Activated naive CD4-positive, alpha-beta T cell treated with anti-CD3 and anti-CD28 coated beads, Interleukin-2, amount 50 U/mL, for 24 hours (primary cell): ENCODE measurements around the gene PDE7B.

Source experiments
- H3K27ac Mint-ChIP-seq: one replicate; pipeline ENCODE4 v1.8.0; 2021; ENCODE audit warnings: mild to moderate bottlenecking, mixed read lengths
- H3K27me3 Mint-ChIP-seq: one replicate; pipeline ENCODE4 v1.8.0; 2021; ENCODE audit warnings: mixed read lengths
- H3K36me3 Mint-ChIP-seq: one replicate; pipeline ENCODE4 v1.8.0; 2021; ENCODE audit warnings: mixed read lengths
- H3K4me1 Mint-ChIP-seq: one replicate; pipeline ENCODE4 v1.8.0; 2021; ENCODE audit warnings: mixed read lengths
- H3K4me3 Mint-ChIP-seq: one replicate; pipeline ENCODE4 v1.8.0; 2021; ENCODE audit warnings: mild to moderate bottlenecking, mixed read lengths
- H3K9me3 Mint-ChIP-seq: one replicate; pipeline ENCODE4 v1.8.0; 2021; ENCODE audit warnings: mixed read lengths

The PDE7B gene

DNA sequence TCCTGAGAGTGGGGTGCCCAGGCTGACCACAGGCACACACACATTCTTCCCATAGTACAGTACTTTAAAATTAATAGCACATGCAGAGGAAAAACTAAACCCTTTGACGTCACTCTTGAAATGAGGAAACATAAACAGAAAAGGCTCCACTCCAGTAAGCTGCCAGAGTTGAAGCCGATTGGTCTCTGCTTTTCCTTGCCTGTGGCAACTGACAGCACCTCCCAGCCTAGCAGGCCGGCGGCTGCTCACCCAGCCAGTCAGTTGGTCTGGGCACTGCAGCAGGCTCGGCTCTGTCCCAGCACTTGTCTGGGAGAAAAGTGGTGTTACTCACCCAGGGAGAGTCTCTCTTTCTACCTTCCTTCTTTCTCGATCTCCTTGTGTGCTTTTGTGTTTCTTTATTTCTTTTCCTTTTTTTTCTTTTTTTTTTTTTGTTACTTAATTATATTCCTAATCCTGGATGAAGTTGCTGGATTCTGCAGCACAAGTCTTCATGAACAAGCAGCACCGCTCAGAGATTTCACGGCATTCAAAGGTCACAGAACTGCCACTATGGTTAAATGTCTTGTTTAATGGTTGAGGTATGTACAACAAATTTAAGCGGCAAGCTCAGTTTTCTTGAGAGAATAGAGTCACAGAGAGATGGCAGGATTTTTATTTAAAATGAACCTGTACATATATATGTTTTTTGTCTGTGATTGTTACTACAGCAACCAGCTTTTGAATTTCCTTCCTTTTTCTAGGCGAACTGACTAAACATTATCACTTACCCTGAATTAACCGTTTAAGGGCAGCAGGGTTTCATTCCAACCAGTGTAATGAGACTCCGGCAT is at the start of gene PDE7B:
TSS of gene PDE7B (plus strand) at position 260 of the 830 bp plus-strand sequence.
- Mint-ChIP-seq H3K27ac (no peak within 1 kb of the TSS), H3K4me1 (peaks cover 27% of the 10 kb centered on the region), H3K27me3 (no peaks in the 10 kb centered on the region), H3K36me3 (no peaks in the 10 kb centered on the region), H3K4me3 (peak within 1 kb of the TSS; percentile 81), H3K9me3 (no peaks in the 10 kb centered on the region)

DNA sequence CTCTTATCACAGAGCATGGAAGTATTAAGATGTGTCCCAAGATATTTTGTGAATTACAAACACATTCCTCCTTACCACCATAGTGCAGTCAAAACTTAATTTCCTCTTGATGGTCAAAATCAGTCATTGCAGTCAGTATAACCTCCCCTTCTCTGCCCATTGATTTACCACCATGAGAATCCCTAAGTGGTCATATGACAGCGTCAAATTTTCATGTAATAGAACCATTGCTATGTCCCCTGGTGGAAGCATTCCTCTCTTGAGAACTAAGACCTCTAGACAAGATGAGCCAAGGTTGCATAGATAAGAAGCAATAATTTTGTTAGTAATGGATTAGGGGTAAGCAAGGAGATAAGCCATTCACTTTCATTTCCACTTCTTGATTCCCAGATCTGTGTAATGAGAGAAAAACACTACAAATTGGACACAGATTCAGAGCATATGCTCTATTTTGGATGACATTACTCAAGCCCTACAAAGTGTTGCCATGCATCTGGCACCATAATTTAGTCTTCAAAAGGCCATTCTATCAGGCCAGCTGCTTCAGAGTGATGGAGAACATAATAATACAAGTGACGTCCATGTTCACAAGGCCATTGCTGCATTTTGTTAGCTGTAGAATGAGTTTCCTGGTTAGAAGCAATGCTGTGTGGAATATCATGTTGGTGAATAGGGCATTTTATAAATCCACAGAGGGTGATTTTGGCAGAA is 49.6 kb upstream of the PDE7B start:
- Mint-ChIP-seq H3K27me3 (no peaks in the 10 kb centered on the region), H3K36me3 (no peaks in the 10 kb centered on the region), H3K9me3 (no peaks in the 10 kb centered on the region), H3K4me1 (peaks cover 4% of the 10 kb centered on the region), H3K4me3 (no peak overlapping the region), H3K27ac (no peak overlapping the region)

DNA sequence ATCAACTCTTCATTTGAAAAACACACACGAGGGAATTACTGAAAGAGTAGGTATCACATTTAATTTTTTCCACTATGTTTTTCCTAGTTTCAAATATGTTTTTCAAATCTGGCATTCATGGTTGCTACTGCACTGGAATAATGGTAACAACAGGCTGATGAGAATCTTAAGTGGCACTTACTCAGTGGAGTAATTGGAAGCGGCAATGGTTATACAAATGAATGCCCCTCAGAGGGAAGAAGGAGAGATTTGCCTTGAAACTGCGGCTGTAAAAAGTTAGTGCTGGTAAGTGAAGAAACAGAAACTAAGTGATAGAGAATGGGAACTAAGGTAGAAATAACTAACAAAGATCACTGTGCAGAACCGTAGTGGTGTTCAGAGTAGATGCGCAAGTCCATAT is 41.0 kb upstream of the PDE7B start:
- H3K4me3 Mint-ChIP-seq, result no peak overlapping the region
- H3K36me3 Mint-ChIP-seq, result peaks cover 1% of the 10 kb centered on the region
- peaks cover 9% of the 10 kb centered on the region for H3K9me3 Mint-ChIP-seq
- H3K4me1 Mint-ChIP-seq, result no peaks in the 10 kb centered on the region
- no peaks in the 10 kb centered on the region for H3K27me3 Mint-ChIP-seq
- H3K27ac Mint-ChIP-seq, result no peak overlapping the region

DNA sequence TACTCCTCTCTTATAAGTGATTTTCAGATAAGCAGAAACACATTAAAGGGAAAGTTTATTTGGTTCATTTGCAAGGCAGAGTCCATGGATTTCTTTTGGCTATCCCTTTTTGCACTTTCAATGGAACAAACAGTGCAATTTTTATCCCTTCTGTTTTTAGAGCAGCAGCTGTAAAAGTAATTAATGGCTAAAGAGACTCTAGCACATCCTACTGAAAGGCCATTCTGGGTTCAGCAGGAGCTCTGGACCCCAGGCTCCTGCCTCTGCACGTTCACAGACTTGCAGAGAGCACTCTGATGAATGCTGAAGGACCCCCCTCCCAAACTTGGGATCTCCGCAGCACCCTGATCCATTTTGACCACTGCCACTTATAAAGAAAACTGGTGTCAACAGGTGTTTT is 40.3 kb upstream of the PDE7B start:
- Mint-ChIP-seq H3K27me3 (no peaks in the 10 kb centered on the region), H3K9me3 (peaks cover 9% of the 10 kb centered on the region), H3K4me3 (no peak overlapping the region), H3K4me1 (no peaks in the 10 kb centered on the region), H3K36me3 (peaks cover 1% of the 10 kb centered on the region), H3K27ac (no peak overlapping the region)

DNA sequence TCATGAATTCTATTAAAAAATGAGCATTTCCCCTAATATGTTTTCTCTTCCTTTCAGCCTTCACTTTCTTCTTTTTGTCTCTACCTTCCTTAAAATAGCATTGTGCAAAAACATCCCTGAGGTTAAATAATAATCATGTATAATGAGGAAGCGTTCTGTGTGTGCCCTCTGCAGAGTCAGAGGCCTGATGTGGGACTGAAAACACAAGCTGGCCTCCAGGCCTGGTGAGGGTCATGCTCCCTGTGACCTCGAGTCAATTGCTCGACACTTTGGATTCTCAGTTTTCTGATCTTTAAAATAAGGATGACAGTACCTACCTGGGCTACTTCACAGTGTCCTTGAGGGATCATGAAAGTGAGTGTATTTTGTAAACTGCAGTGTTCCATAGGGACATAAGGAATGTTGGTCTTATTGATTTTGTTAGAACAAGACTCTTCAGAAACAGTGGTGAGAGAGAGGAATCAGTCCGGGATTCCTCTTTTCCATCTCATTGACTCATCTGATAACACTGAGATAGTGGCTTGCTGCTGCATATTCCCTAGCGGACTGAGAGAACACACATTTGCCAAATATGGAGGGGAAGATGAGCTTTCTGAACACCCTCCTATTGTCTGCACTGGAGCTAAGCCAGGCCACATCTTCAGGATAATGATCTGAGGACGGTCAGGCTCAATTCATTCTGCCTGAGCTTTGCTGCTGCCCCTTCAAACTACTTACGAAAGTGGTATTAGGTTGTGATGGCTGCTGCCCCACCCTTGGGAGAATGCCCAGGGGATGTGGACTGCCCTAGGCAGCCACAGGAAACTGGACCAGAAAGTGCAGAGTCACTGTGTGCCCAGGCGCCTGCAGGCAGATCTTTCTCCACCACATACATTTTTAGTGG is 39.6 kb upstream of the PDE7B start:
- H3K4me3 Mint-ChIP-seq, result no peak overlapping the region
- H3K27ac Mint-ChIP-seq, result no peak overlapping the region
- peaks cover 1% of the 10 kb centered on the region for H3K36me3 Mint-ChIP-seq
- peaks cover 9% of the 10 kb centered on the region for H3K9me3 Mint-ChIP-seq
- H3K4me1 Mint-ChIP-seq, result no peaks in the 10 kb centered on the region
- no peaks in the 10 kb centered on the region for H3K27me3 Mint-ChIP-seq

DNA sequence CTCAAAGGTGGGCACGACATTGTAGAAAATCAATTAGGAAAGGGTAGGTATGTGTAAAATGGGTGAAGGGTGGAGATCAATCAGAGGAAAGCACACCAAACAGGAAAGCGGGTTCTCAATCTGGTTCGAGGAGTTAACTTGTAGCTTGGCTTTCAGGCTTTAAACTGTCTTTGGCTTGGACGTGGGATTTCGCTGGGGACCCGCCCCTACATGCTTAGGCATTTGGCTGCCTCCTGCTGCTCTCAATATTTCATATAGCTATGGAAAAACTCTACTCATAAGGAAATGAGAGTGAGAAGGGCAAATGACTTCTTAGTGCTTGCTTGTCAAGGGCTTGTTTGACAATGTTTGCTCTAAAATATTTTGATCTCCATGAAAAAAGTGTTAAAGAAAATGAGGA is 38.1 kb upstream of the PDE7B start:
- Mint-ChIP-seq H3K36me3 (peaks cover under 1% of the 10 kb centered on the region), H3K4me1 (no peaks in the 10 kb centered on the region)

DNA sequence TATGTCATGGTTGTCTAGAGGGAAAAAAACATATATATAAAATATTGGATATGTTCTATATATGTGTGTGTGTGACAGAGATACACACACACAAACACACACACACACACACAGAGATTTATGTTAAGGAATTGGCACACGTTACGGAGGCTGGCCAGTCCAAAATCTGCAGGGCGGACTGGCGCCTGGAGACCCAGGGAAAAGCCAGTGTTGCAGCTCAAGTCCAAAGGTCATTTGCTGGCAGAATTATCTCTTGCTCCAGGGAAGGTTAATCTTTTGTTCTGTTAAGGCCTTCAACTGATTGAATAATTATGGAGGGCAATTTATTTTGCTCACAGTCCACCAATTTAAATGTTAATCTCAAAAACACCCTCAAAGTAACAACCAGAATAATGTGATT is 37.5 kb upstream of the PDE7B start:
- no peaks in the 10 kb centered on the region for H3K4me1 Mint-ChIP-seq

More for the DNA sequence above, 38.1 kb upstream of the PDE7B start:
- Mint-ChIP-seq H3K9me3 (peaks cover 9% of the 10 kb centered on the region), H3K4me3 (no peak overlapping the region), H3K27me3 (no peaks in the 10 kb centered on the region), H3K27ac (no peak overlapping the region)

DNA sequence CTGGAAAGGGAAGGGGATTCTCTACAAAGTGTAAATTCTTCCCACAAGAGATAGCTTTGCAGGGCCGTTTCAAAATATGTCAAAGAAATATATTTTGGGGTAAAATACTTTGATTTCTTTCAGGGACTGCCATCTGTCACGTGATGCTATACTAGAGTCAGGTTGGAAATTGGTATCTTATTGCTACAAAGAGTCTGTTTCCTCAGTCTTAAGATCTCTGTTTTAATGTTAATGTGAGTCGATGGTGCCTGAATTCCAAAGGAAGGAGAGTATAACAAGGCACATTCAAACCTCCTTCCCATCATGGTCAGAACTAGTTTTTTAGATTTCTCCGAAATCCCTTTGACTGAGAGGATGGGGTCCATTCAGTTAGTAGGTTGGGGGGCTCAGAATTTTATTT is 36.3 kb upstream of the PDE7B start:
- Mint-ChIP-seq H3K27ac (no peak overlapping the region), H3K9me3 (no peaks in the 10 kb centered on the region), H3K4me3 (no peak overlapping the region), H3K27me3 (no peaks in the 10 kb centered on the region), H3K4me1 (no peaks in the 10 kb centered on the region), H3K36me3 (no peaks in the 10 kb centered on the region)

More for the DNA sequence above, 37.5 kb upstream of the PDE7B start:
- Mint-ChIP-seq H3K36me3 (no peaks in the 10 kb centered on the region), H3K27ac (no peak overlapping the region), H3K27me3 (no peaks in the 10 kb centered on the region), H3K4me3 (no peak overlapping the region), H3K9me3 (peaks cover 9% of the 10 kb centered on the region)

DNA sequence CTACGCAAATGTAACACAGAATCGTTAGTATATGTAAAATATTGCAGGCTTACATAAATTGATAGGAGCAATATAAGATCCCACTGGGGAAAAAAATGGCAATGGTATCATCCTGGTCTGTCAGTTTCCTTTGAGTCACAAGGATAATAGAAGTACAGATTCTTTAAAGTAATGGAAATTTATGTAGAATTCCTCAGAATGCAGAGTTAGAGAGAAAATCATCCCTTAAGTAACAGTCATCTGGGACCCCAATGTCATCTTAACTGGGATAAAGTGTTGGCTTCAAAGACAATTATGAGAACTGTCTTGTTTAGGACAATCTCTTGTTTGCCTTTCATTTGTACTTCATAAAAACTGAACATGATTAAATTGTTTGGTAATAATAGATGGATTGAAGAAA is 34.5 kb upstream of the PDE7B start:
- no peak overlapping the region for H3K4me3 Mint-ChIP-seq
- H3K27ac Mint-ChIP-seq, result no peak overlapping the region
- H3K4me1 Mint-ChIP-seq, result no peaks in the 10 kb centered on the region
- H3K27me3 Mint-ChIP-seq, result no peaks in the 10 kb centered on the region
- H3K9me3 Mint-ChIP-seq, result no peaks in the 10 kb centered on the region
- no peaks in the 10 kb centered on the region for H3K36me3 Mint-ChIP-seq

DNA sequence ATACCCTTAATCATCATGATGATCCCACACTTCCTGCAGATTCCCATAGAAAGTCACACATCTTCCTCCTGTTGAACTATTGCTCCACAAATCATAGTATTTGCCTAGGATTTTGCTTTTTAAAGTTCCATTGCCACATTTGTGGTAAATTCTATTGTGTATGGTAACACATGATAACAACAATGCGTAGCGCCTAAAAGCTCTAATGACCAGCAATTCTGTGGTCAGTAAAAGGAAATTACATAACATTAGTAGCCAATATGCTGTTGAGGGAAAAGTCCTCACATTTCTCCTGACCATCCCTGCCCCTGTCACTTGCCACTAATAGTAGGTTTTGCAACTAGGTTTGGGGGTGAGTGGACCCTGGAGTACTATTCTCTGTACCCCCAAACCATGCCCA is 31.8 kb upstream of the PDE7B start:
- Mint-ChIP-seq H3K36me3 (peaks cover 1% of the 10 kb centered on the region), H3K4me1 (no peaks in the 10 kb centered on the region), H3K9me3 (no peaks in the 10 kb centered on the region), H3K27ac (no peak overlapping the region), H3K27me3 (no peaks in the 10 kb centered on the region), H3K4me3 (no peak overlapping the region)

DNA sequence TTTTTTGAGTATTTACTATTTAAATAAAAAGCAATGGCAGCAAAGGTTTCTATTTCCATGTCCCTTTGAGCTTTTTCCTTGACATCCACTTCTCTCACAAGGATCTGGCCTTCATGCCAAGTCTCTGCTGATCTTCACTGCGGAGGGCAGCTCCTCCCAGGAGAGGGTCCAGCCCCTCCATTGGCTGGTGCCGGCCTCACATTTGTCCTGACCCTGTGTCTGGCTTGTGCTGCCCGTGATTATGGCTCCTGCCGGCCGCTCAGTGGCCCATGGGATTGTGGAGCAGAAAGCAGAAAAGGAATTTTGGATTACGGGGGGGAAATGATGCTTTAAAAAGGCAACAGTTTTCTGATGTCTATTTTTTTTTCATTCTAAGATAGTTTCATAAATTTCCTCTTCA is 31.2 kb upstream of the PDE7B start:
- no peaks in the 10 kb centered on the region for H3K9me3 Mint-ChIP-seq
- peaks cover 1% of the 10 kb centered on the region for H3K36me3 Mint-ChIP-seq
- H3K4me1 Mint-ChIP-seq, result no peaks in the 10 kb centered on the region
- no peak overlapping the region for H3K27ac Mint-ChIP-seq
- no peak overlapping the region for H3K4me3 Mint-ChIP-seq
- no peaks in the 10 kb centered on the region for H3K27me3 Mint-ChIP-seq

DNA sequence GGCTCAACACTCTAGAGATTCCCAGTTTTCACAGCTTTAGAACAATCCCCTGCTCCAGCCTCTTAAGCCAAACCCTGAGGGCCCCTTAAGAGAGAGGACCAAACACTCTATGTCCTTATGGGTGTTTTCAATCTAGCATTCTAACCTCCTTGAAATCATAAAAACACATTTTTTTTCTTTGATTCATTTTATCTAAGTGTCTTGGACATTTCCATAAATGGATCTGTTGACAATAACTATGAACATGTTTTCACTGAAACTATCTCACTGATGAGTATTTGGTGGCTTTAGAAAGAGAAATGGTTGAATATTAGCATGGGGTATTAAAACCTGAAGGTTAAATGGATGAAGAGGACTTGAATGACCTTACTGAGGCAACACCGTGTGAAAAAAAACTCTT is 27.6 kb upstream of the PDE7B start:
- no peaks in the 10 kb centered on the region for H3K4me1 Mint-ChIP-seq
- no peak overlapping the region for H3K4me3 Mint-ChIP-seq
- no peaks in the 10 kb centered on the region for H3K9me3 Mint-ChIP-seq
- peaks cover 1% of the 10 kb centered on the region for H3K36me3 Mint-ChIP-seq
- no peak overlapping the region for H3K27ac Mint-ChIP-seq
- no peaks in the 10 kb centered on the region for H3K27me3 Mint-ChIP-seq

DNA sequence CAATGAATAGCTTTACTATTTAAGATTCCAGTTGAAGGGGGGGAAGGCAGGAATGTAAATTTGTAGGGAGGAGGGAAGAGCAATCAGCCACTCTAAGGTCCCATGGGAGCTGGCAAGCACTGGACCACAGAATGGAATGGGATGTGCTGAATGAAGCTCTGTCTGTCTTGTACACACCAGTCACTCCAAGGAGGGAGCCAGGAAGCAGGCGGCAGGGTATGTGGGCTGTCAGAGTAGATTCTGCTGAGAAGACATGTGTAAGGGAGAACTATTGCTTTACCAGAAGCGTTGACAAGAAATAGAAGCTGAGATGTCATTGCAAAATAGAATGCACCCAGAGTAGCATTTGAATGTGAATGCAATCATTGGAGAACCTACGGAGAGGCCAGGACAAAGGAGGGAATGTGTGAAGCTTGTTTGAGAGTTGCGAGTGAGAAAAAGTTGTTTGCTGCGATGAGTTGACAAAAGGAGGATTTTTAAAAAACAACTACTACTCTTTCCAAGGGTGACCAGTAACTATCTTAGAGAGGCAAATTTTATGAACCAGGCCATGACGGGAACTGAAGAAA is 25.2 kb upstream of the PDE7B start:
- Mint-ChIP-seq H3K36me3 (peaks cover 1% of the 10 kb centered on the region), H3K9me3 (no peaks in the 10 kb centered on the region), H3K27ac (no peak overlapping the region), H3K4me1 (no peaks in the 10 kb centered on the region), H3K4me3 (no peak overlapping the region), H3K27me3 (no peaks in the 10 kb centered on the region)

DNA sequence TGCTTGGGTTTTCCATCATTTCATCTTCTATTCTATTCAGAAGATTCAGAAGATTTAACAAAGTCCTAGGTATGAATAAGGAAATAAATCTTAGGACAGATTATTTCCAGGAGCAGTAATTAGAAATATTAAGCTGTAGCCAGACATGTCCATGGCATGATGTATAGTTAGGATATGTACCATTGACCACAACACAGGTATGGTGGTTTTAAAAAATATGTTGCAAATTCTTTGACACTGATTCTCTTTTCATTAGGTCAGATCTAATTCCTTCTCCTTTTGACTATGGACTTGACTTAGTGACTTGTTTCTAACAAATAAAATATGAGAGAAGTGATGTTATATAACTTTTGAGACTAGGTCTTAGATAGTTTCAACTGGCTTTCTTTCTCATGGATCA is 23.5 kb upstream of the PDE7B start:
- Mint-ChIP-seq H3K4me1 (no peaks in the 10 kb centered on the region), H3K27me3 (no peaks in the 10 kb centered on the region), H3K4me3 (no peak overlapping the region), H3K9me3 (no peaks in the 10 kb centered on the region), H3K36me3 (peaks cover 1% of the 10 kb centered on the region), H3K27ac (no peak overlapping the region)

DNA sequence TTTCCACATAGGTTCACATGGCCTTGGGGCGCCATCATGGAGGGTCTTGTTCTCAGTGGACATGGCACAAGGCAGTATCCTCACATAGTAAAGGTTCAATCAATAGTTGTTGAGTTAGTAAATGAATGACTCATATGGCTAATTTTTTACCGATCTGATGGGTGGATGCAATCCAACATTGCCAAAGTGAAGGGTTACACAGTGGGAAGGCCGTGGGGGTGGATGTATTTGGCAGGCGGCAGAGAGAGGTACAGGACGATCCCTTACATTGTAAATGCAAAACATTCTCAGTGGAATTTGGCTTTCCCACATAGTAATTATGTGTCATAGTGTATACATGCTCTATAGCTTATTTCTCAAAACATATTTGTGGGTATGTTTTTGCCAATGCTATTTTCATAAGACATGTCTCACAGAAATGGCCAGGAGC is 21.0 kb upstream of the PDE7B start:
- Mint-ChIP-seq H3K27me3 (no peaks in the 10 kb centered on the region), H3K27ac (no peak overlapping the region), H3K4me3 (no peak overlapping the region), H3K4me1 (no peaks in the 10 kb centered on the region), H3K9me3 (no peaks in the 10 kb centered on the region), H3K36me3 (no peaks in the 10 kb centered on the region)
